Measurements from ENCODE around the gene PTGIS.

GRCh38 chr20:49570828-49571552, 3.1 kb upstream of the PTGIS start:
- no peak for TF ChIP-seq PHF8 (IDR thresholded peaks at IDR 0.05; ENCODE audit: borderline replicate concordance, low read depth)
- no peak for TF ChIP-seq CTCF (IDR thresholded peaks at IDR 0.05)
- TF ChIP-seq POLR2A (IDR thresholded peaks at IDR 0.05; ENCODE audit: low read length), result no peak
- no peak for TF ChIP-seq MAZ (IDR thresholded peaks at IDR 0.05; ENCODE audit: borderline replicate concordance, low read depth, low read length)
- TF ChIP-seq, protein P1, sequence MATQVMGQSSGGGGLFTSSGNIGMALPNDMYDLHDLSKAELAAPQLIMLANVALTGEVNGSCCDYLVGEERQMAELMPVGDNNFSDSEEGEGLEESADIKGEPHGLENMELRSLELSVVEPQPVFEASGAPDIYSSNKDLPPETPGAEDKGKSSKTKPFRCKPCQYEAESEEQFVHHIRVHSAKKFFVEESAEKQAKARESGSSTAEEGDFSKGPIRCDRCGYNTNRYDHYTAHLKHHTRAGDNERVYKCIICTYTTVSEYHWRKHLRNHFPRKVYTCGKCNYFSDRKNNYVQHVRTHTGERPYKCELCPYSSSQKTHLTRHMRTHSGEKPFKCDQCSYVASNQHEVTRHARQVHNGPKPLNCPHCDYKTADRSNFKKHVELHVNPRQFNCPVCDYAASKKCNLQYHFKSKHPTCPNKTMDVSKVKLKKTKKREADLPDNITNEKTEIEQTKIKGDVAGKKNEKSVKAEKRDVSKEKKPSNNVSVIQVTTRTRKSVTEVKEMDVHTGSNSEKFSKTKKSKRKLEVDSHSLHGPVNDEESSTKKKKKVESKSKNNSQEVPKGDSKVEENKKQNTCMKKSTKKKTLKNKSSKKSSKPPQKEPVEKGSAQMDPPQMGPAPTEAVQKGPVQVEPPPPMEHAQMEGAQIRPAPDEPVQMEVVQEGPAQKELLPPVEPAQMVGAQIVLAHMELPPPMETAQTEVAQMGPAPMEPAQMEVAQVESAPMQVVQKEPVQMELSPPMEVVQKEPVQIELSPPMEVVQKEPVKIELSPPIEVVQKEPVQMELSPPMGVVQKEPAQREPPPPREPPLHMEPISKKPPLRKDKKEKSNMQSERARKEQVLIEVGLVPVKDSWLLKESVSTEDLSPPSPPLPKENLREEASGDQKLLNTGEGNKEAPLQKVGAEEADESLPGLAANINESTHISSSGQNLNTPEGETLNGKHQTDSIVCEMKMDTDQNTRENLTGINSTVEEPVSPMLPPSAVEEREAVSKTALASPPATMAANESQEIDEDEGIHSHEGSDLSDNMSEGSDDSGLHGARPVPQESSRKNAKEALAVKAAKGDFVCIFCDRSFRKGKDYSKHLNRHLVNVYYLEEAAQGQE (IDR thresholded peaks at IDR 0.05), result no peak
- no peak for TF ChIP-seq SMC3 (IDR thresholded peaks at IDR 0.05)
- TF ChIP-seq CHD4 (IDR thresholded peaks at IDR 0.05; ENCODE audit: borderline replicate concordance), result no peak
- TF ChIP-seq ELK1 (IDR thresholded peaks at IDR 0.05; ENCODE audit: low read depth, low read length), result no peak
